GM21367 (cell line): ENCODE measurements around the gene F8A2.
"Not testable (repeated sequence)": the region's sequence is repeated elsewhere in the genome, so short reads cannot be mapped to it uniquely, and the experiment has no call there.

Experiments
- ATAC-seq: cut with Tn5 transposase; IDR thresholded peaks from one replicate; pipeline ENCODE4 v1.9.1; 2021; ENCODE audit not compliant: unreplicated experiment

F8A2 gene

GRCh38 chrX:155381843-155382528 is at the start of gene F8A2:
Gene F8A2, plus strand, starts transcription at chrX:155382095. Its CDS starts 20 bp downstream, at chrX:155382115.
- ATAC-seq = peak; percentile 65

GRCh38 chrX:155333544-155334100 is 48.3 kb upstream of the F8A2 start:
- ATAC-seq = no peak

DNA sequence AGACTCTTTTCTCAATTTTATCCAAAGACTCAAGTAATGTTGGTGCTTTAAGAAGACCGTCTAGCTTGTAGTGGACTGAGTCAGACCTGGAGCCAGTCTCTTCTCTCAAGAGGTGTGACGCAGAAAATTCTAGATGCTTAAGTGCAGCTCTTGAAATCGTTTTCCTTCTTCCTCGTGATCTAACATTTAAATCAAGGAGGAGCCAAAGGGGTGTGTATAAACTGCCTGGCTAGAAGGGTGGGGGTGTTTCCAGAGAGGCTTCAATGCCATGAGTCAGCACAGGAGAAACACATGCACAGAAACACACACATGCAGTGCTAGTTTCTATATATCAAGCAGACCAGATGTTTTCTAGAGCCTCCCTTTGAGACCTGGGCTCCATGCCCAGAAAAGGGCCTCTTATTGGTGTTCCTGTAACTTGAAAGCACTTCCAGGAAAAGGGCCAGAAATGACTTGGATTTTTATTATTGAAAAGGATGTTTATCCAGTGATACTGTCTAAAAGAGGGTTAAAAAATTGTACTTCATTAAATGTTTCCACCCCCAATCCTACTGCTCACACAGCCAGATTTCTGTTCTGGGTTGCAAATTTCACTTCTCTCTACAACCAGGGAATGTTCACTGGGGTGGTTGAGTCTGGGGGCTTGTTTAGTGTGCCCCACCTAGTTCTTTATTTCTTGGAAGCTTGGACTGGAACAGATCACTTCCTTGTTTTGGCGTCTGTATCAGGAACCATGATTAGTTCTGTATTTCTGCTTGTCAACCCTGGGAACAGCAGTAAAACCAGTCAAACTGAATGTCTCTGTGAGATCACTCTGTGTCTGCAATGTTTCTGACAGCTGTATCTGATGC is 47.2 kb upstream of the F8A2 start, which contains the start of gene CLIC2:
Gene CLIC2 (minus strand): TSS at position 129 of the 851 bp plus-strand sequence. CDS start 187 bp downstream, outside the sequence.
- no peak for ATAC-seq

DNA sequence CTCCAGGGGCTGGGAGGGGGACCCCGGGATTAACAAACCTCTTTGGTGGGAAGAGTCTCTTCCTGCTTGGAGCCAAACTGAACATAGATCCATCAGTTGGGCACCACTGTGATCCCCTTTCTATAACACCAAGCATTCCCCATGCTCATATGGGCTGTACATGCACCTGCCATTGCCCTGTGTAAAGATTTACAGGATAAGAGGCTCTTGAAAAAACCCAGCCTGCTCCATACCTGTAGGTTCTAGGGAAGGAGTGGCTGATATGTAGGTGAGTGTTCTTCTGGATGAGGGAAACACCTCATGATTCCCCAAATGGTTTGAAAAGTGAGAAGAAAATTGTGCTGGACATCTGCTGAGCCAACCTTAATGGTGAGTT is 46.6 kb upstream of the F8A2 start:
- not testable (repeated sequence) for ATAC-seq

GRCh38 chrX:155345689-155346088 is 36.2 kb upstream of the F8A2 start:
- ATAC-seq = not testable (repeated sequence)

DNA sequence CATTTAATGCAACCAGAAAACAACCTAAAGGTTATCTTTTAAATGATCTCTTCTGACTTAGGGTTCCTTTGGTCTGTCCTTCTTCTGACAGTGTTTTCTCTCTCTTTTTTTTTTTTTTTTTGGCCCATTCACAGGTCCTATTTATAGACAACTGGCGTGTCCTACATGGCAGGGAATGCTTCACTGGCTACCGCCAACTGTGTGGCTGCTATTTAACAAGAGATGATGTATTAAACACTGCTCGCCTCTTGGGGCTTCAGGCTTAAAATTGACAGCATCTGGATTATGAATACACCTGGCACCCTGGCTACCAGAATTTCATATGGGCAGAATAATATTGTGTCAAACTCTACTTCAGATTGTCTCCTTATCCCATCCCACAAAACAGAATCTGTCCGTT is 32.4 kb upstream of the F8A2 start:
- not testable (repeated sequence) for ATAC-seq

GRCh38 chrX:155363712-155364111 is 18.2 kb upstream of the F8A2 start:
- not testable (repeated sequence) for ATAC-seq

DNA sequence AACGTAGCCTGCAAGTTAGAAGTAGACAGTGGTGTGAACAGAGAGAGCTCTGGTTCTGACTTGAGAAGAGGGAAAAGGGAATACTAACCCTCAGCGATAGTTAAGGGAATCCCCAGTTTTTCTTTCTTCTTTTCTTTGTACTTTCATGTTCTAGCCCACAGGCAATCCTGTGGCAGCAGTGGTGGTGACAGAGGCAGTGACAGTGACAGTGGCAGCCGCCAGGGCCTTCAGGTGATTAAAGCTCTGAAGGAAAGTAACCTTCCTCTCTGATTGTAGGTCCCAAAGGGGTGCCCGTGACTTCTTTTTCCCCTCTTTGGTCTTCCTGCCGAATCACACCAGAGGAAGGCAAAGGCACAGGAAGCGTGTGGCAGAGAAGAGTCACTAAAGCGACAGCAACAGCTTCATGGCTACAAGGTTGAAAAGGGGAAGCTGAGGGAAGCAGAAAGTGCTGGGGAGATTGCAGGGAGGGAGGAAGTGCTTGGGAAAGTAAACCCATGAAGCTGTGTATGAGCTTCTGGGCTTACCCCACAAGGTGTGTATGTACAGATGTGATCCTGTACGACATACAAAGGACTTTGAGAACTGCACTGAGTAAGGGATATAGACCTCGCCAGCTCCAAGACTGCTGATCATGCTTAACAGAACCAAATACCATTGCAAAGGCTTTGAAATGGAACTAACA is 8.0 kb upstream of the F8A2 start:
- peak; percentile 61 for ATAC-seq

DNA sequence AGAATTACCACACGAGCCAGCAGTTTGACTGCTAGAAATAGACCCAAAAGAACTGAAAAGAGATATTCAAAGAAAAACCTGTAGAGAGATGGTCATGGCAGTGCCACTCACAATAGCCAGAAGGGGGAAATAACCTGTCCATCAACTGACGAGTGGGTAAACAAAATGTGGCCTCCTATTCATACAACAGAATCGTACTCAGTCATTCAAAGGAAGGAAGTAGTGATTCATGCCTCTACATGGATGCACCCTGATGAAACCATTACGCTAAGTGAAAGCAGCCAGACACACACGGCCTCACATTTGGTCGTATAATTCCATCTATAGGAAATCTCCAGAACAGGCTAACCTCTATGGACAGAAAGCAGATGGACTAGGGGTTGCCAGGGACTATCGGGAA is 2.1 kb upstream of the F8A2 start:
- ATAC-seq = not testable (repeated sequence)

- peak; percentile 40 for ATAC-seq
Measured at GRCh38 chrX:155382529-155382967, 653 bp downstream of the F8A2 start.

DNA sequence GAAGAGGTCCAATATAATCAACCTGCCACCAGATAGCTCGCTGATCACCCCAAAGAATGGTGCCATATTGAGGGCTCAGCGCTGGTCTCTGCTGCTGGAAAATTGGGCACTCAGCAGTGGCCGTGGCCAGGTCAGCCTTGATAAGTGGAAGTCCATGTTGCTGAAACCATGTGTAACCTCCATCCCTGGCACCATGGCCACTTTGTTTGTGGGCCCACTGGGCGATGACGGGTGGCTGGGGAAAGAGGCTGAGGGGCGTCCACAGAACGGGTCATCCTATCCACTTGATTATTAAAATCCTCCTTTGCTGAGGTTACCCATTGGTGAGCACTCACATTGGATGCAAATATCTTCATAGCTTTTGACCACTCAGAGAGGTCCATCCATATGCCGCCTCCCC is 7.7 kb downstream of the F8A2 start:
- ATAC-seq = no peak

DNA sequence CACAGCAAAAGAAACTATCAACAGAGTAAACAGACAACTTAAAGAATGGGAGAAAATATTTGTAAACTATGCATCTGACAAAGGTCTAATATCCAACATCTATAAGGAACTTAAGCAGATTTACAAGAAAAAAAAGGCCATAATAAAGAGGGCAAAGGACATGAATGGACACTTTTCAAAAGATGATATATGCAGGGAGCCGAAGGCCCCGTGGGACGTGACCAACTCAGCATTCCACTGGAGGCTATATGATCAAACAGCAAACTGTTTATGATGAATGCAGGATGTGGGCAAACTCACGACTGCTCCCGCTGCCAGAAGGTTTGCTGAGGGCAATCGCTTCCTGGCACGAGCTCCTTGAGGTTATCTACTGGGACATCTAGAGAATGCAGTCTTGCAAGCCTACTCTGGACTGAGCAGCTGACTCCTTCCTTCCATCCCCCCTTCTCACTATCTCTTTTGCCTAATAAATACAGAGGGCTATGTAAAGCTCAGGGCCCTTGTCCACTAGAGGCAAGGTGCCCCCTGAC is 12.9 kb downstream of the F8A2 start:
- not testable (repeated sequence) for ATAC-seq

- ATAC-seq = no peak
Measured at GRCh38 chrX:155406429-155406828, 24.5 kb downstream of the F8A2 start.

GRCh38 chrX:155417769-155418168 is 35.9 kb downstream of the F8A2 start:
- no peak for ATAC-seq
